Colonic mucosa (tissue), 4 donors: Measurements from ENCODE around the gene PTMA. TPM values are rescaled to one million over a fixed set of nuclear protein-coding genes. Genes with fewer than 3 reads are reported as not detected.

ENCODE experiments used
- DNase-seq: peaks from one replicate; pipeline ENCODE4 v3.0.0-alpha.2; 2020
- H3K27ac ChIP-seq: fragments of 200-600 bp; one replicate; pipeline ENCODE4 v1.8.0; 2021
- H3K27me3 ChIP-seq: fragments of 200-600 bp; one replicate; pipeline ENCODE4 v1.8.0; 2021
- H3K36me3 ChIP-seq: fragments of 200-600 bp; one replicate; pipeline ENCODE4 v1.8.0; 2021
- H3K4me1 ChIP-seq: fragments of 200-600 bp; one replicate; pipeline ENCODE4 v1.8.0; 2021; ENCODE audit warnings: mild to moderate bottlenecking
- H3K4me3 ChIP-seq: fragments of 200-600 bp; one replicate; pipeline ENCODE4 v1.8.0; 2021
- H3K9ac ChIP-seq, 2 donors: one replicate each; pipeline ENCODE4 v1.7.0; 2013; ENCODE audit warnings: control low read depth in 2 of 2, low read depth in 2 of 2, low read length in 2 of 2
- H3K9me3 ChIP-seq: fragments of 200-600 bp; one replicate; pipeline ENCODE4 v1.8.0; 2021
- intact Hi-C: fragments of 100-400 bp; cut with DNase I; formaldehyde crosslinking; loops from one replicate; pipeline ENCODE4 v1.14.1; 2022
- total RNA-seq, 2 donors: library from RNA; stranded (reverse); fragmentation: NEBNext Ultra II Directional in 1 of 2; extraction: Animal tissue kit (Norgen Biotek cat#: 25700) in 1 of 2; gene quantifications; one replicate each; pipeline ENCODE4 v1.2.1, GENCODE V29; 2021
- TF ChIP-seq, protein P1 (sequence below): fragments of 200-600 bp; IDR thresholded peaks from one replicate; pipeline ENCODE4 v1.8.0; 2022; ENCODE audit warnings: antibody characterized with exemption, mild to moderate bottlenecking
- donor health status: healthy.
- donor health status: DM: no; HTN: no; CAD: no.
- donor health status: DM: no; HTN: no; CAD: no.

PTMA gene
- total RNA-seq, 2 donors from 2014 or later, result 1,195 to 1,836 TPM

DNA sequence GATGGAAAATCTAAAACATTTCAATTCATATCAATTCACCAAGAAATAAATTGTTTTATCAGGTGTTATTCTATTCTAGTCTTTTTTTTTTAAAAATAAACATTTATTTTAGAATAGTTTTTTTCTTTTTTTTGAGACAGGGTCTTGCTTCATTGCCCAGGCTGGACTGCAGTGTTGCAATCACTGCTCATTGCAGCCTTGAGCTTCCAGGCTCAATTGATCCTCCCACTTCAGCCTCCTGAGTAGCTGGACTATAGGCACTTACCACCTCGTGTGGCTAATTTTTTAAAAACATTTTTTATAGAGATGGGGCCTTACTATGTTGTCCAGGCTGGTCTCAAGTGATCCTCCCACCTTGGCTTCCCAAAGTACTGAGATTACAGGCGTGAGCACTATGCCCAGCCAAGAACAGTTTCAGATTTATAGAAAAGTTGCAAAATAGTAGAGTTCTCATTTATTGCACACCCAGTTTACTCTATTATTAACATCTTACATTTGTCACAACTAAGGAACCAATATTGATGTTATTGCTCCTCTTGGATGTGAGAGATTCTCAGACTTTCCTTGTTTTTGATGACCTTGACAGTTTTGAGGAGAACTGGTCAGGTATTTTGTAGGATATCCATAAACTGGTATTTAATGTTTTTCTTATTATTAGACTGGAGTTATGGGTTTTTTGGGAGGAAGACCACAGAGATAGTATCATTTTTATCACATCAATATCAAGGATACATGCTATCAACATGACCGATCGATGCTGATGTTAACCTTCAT lies 42.9 kb downstream of the PTMA start:
- H3K9me3 ChIP-seq, result no peaks in the 10 kb centered on the region
- no peak overlapping the region for H3K4me3 ChIP-seq
- H3K27me3 ChIP-seq, result no peaks in the 10 kb centered on the region
- TF ChIP-seq, protein P1, sequence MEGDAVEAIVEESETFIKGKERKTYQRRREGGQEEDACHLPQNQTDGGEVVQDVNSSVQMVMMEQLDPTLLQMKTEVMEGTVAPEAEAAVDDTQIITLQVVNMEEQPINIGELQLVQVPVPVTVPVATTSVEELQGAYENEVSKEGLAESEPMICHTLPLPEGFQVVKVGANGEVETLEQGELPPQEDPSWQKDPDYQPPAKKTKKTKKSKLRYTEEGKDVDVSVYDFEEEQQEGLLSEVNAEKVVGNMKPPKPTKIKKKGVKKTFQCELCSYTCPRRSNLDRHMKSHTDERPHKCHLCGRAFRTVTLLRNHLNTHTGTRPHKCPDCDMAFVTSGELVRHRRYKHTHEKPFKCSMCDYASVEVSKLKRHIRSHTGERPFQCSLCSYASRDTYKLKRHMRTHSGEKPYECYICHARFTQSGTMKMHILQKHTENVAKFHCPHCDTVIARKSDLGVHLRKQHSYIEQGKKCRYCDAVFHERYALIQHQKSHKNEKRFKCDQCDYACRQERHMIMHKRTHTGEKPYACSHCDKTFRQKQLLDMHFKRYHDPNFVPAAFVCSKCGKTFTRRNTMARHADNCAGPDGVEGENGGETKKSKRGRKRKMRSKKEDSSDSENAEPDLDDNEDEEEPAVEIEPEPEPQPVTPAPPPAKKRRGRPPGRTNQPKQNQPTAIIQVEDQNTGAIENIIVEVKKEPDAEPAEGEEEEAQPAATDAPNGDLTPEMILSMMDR, result no peak
- no peak for DNase-seq
- no peaks in the 10 kb centered on the region for H3K36me3 ChIP-seq
- intact Hi-C loops, result no loop called here
- no peak overlapping the region for H3K9ac ChIP-seq
- no peak overlapping the region for H3K27ac ChIP-seq
- H3K4me1 ChIP-seq, result no peaks in the 10 kb centered on the region

DNA sequence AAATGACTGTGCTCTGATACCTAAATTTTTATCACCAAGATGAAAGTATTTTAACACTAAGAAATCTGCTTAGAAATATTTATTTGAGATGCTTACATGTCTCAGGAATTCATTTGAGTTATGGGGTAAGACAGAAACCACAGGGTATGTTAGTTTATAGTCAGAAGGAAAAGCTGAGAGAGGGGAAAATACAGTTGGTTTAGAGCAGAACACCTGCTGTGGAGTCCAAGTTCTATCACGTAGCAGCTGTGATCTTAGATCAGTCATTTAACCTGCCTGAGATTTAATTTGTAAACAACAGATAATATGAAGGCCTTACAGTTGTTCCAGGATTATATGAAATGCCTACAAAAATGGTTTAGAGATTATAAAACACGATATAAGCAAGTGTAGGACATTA lies 43.7 kb downstream of the PTMA start:
- Histone ChIP-seq H3K4me1 (no peaks in the 10 kb centered on the region), H3K9me3 (no peaks in the 10 kb centered on the region), H3K27me3 (no peaks in the 10 kb centered on the region), H3K4me3 (no peak overlapping the region), H3K9ac (no peak overlapping the region), H3K27ac (no peak overlapping the region), H3K36me3 (no peaks in the 10 kb centered on the region)
- no peak for DNase-seq
- intact Hi-C loops, result no loop called here
- TF ChIP-seq, protein P1, result no peak

DNA sequence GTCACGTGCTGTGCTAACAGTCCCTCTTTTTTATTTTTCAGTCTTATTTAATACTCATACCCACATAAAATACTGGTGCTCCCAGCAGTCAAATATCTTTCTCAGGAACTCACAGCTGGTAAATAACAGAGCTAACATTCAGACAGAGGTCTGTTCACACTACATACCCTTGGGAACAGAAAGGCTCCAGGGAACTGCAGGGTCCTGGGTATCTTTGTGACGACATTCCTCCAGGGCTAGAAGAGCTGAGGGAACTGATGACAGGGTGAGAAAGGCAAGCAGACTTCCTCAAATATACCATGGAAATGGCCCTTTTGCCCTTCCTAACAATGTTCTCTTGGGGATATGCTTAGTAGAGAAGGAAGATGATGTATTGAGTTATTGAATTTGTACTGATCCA lies 53.4 kb downstream of the PTMA start:
- Histone ChIP-seq H3K27ac (no peak overlapping the region), H3K9me3 (no peaks in the 10 kb centered on the region), H3K4me1 (no peaks in the 10 kb centered on the region), H3K9ac (no peak overlapping the region), H3K4me3 (no peak overlapping the region), H3K27me3 (no peaks in the 10 kb centered on the region), H3K36me3 (no peaks in the 10 kb centered on the region)
- DNase-seq, result no peak
- intact Hi-C loops, result no loop called here
- TF ChIP-seq, protein P1, result no peak

Other genes starting within 250 kb of the PTMA start
- 100 to 1,000 TPM; 309 to 534 TPM for gene NCL, start 244.0 kb upstream of the PTMA start, total RNA-seq
- gene NMUR1, start 178.1 kb upstream of the PTMA start, total RNA-seq, result under 1 TPM; 0.30 to 0.45 TPM
- not detected for gene TEX44, start 115.7 kb upstream of the PTMA start, total RNA-seq
- 10 to 100 TPM; 20.0 to 21.4 TPM for gene PDE6D, start 72.8 kb downstream of the PTMA start, total RNA-seq
- gene COPS7B, start 77.9 kb downstream of the PTMA start, total RNA-seq, result 10 to 100 TPM; 18.3 to 33.3 TPM
- gene NPPC, start 217.9 kb downstream of the PTMA start, total RNA-seq, result 1 to 10 TPM in 1 of 2 donors, not detected in 1; 3.2 TPM